Measurements from ENCODE around the gene UROC1.

DNA sequence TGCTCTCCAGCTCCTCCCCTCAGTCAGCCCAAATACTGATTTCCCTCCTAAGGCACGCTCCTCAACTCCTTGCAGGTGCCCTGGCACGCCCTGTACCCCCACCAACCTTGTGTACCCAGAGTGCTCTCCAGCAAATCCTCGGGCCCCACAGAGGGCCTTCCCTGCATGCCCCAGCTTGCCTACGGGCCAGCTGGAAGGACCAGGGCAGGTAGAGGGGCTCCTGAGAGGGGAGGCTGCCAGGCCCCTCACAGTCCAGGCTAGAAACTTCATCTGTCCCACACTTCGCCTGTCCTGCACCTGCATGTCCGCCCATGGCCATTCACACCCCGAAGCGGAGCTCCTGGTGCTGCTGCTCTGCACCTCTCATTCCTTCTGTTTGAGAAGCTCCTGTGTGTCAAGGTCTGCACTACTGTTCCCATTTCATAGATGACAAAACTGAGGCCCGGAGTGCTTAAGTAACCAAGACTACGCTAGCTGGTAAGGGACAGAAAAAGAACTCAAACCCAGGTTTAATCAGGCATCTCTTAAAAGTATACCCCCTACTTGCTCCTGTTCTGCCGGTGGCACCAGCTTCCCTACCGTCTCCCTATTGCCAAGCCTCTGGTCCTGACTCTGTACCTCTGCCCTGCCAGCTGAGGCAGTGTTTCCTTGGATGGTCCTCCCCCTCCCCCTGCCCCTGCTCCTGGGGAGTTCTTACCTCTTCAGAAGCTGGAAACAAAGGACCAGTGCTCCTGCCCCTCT, 77.4 kb downstream of the UROC1 start:
- TF ChIP-seq, protein P1, sequence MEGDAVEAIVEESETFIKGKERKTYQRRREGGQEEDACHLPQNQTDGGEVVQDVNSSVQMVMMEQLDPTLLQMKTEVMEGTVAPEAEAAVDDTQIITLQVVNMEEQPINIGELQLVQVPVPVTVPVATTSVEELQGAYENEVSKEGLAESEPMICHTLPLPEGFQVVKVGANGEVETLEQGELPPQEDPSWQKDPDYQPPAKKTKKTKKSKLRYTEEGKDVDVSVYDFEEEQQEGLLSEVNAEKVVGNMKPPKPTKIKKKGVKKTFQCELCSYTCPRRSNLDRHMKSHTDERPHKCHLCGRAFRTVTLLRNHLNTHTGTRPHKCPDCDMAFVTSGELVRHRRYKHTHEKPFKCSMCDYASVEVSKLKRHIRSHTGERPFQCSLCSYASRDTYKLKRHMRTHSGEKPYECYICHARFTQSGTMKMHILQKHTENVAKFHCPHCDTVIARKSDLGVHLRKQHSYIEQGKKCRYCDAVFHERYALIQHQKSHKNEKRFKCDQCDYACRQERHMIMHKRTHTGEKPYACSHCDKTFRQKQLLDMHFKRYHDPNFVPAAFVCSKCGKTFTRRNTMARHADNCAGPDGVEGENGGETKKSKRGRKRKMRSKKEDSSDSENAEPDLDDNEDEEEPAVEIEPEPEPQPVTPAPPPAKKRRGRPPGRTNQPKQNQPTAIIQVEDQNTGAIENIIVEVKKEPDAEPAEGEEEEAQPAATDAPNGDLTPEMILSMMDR (conservative IDR thresholded peaks at IDR 0.05; ENCODE audit: low read depth, low read length) = no peak
- no peak for TF ChIP-seq EZH2 (IDR thresholded peaks at IDR 0.05; ENCODE audit: borderline replicate concordance, low read depth, low read length, poor library complexity, severe bottlenecking)
